Adipocyte (in vitro differentiated cells): ENCODE measurements around the gene TOR3A.

ENCODE experiments used
- DNase-seq: peaks from one replicate; pipeline ENCODE4 v3.0.0-alpha.2; 2015; ENCODE audit warnings: low read depth
- H3K27me3 ChIP-seq: replicated peaks from 2 replicates; pipeline ENCODE4 v1.7.0; 2013; ENCODE audit warnings: mild to moderate bottlenecking, low read length, moderate library complexity; ENCODE audit not compliant: control insufficient read depth, insufficient read depth
- H3K36me3 ChIP-seq: 2 replicates; pipeline ENCODE4 v1.7.0; 2013; ENCODE audit warnings: low read length, mild to moderate bottlenecking, moderate library complexity; ENCODE audit not compliant: control insufficient read depth, insufficient read depth, severe bottlenecking
- H3K4me1 ChIP-seq: 2 replicates; pipeline ENCODE4 v1.7.0; 2013; ENCODE audit warnings: mild to moderate bottlenecking, low read length, moderate library complexity; ENCODE audit not compliant: control insufficient read depth, insufficient read depth
- H3K4me3 ChIP-seq: 2 replicates; pipeline ENCODE4 v1.7.0; 2013; ENCODE audit warnings: mild to moderate bottlenecking, low read length, moderate library complexity
- H3K9ac ChIP-seq: 2 replicates; pipeline ENCODE4 v1.7.0; 2013; ENCODE audit warnings: mild to moderate bottlenecking, low read length, moderate library complexity
- H3K9me3 ChIP-seq: 2 replicates; pipeline ENCODE4 v1.7.0; 2013; ENCODE audit warnings: mild to moderate bottlenecking, low read length, moderate library complexity; ENCODE audit not compliant: control insufficient read depth

The TOR3A gene

DNA sequence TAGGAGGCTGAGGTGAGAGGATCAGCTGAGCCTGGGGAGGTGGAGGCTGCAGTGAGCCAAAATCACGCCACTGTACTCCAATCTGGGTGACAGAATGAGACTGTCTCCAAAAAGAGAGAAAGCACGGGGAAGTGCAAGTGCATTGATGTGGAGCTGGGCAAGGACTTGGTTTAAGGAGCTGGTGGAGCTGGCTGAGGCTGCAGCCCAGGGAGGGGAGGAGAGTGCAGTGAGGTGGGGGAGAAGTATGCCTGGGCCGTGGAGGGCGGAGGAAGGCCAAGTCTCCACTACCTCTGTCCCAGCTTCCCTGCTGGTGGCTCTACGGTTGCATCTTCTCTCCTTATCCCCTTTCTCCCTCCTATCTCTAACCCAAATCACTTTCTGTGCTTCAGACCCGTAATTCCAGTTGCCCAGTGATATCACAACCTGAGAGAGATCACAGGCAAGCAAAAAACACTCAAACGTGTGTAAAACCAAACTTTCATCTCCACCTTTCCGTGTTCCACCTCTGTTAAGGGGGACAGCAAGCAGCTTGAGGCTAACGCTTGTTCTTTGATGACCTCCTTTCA lies 11.1 kb downstream of the TOR3A start:
- H3K27me3 ChIP-seq: no peaks in the 10 kb centered on the region
- peaks cover 72% of the 10 kb centered on the region for H3K36me3 ChIP-seq
- H3K4me3 ChIP-seq: no peak overlapping the region
- no peak for DNase-seq
- H3K9ac ChIP-seq: no peak overlapping the region
- no peaks in the 10 kb centered on the region for H3K9me3 ChIP-seq
- H3K4me1 ChIP-seq: peaks cover 40% of the 10 kb centered on the region

DNA sequence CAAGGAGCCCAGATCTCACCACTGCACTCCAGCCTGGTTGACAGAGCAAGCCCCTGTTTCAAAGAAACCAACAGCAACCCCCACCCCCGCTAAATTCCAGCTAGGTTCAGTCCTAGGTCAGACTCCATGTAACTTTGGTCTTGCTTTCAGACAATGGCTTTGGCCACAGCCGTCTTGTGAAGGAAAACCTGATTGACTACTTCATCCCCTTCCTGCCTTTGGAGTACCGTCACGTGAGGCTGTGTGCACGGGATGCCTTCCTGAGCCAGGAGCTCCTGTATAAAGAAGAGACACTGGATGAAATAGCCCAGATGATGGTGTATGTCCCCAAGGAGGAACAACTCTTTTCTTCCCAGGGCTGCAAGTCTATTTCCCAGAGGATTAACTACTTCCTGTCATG lies 12.9 kb downstream of the TOR3A start:
- H3K36me3 ChIP-seq: peaks cover 73% of the 10 kb centered on the region
- H3K9me3 ChIP-seq: no peaks in the 10 kb centered on the region
- no peak overlapping the region for H3K4me3 ChIP-seq
- peaks cover 39% of the 10 kb centered on the region for H3K4me1 ChIP-seq
- no peak for DNase-seq
- no peaks in the 10 kb centered on the region for H3K27me3 ChIP-seq
- no peak overlapping the region for H3K9ac ChIP-seq

GRCh38 chr1:179095377-179095776 lies 13.5 kb downstream of the TOR3A start:
- H3K4me3 ChIP-seq: no peak overlapping the region
- peaks cover 76% of the 10 kb centered on the region for H3K36me3 ChIP-seq
- DNase-seq: no peak

DNA sequence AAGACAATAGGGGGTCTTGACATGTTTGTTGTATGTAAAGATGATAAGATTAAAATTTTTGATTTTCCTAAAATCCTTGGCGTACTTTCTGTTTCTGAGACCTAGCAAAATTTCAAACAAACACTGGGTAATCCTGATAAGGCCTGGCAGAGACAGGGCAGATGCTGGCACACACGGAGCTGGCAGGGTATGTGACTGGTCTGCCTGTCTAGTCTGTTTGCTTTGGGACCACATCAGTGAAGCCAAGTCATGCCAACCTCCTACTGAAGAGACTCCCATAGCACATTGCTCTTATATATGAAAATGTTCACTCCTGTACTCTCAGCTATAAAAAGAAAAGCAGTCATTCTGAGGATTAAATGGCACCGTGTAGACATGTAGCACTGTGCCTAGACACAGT lies 14.1 kb downstream of the TOR3A start:
- no peaks in the 10 kb centered on the region for H3K27me3 ChIP-seq
- H3K4me1 ChIP-seq: peaks cover 31% of the 10 kb centered on the region
- no peak overlapping the region for H3K9ac ChIP-seq
- no peak overlapping the region for H3K4me3 ChIP-seq
- H3K9me3 ChIP-seq: no peaks in the 10 kb centered on the region
- no peak for DNase-seq
- H3K36me3 ChIP-seq: peaks cover 77% of the 10 kb centered on the region

More at GRCh38 chr1:179095377-179095776, 13.5 kb downstream of the TOR3A start:
- H3K9ac ChIP-seq: no peak overlapping the region
- peaks cover 36% of the 10 kb centered on the region for H3K4me1 ChIP-seq
- no peaks in the 10 kb centered on the region for H3K27me3 ChIP-seq
- H3K9me3 ChIP-seq: no peaks in the 10 kb centered on the region

GRCh38 chr1:179099891-179100290 lies 18.0 kb downstream of the TOR3A start:
- Histone ChIP-seq H3K27me3 (no peaks in the 10 kb centered on the region), H3K4me1 (peaks cover 21% of the 10 kb centered on the region), H3K4me3 (no peak overlapping the region), H3K9me3 (no peaks in the 10 kb centered on the region), H3K9ac (no peak overlapping the region), H3K36me3 (peaks cover 73% of the 10 kb centered on the region)
- no peak for DNase-seq

- no peak for DNase-seq
- H3K9ac ChIP-seq: no peak overlapping the region
- H3K27me3 ChIP-seq: no peaks in the 10 kb centered on the region
- peaks cover 71% of the 10 kb centered on the region for H3K36me3 ChIP-seq
- peaks cover 26% of the 10 kb centered on the region for H3K4me1 ChIP-seq
- H3K4me3 ChIP-seq: no peak overlapping the region
- no peaks in the 10 kb centered on the region for H3K9me3 ChIP-seq
Measured at GRCh38 chr1:179101566-179101965, 19.7 kb downstream of the TOR3A start.

GRCh38 chr1:179103999-179104398 lies 22.1 kb downstream of the TOR3A start:
- no peak overlapping the region for H3K4me3 ChIP-seq
- H3K27me3 ChIP-seq: no peaks in the 10 kb centered on the region
- no peaks in the 10 kb centered on the region for H3K9me3 ChIP-seq
- peaks cover 75% of the 10 kb centered on the region for H3K36me3 ChIP-seq
- DNase-seq: no peak
- peaks cover 27% of the 10 kb centered on the region for H3K4me1 ChIP-seq
- H3K9ac ChIP-seq: no peak overlapping the region

DNA sequence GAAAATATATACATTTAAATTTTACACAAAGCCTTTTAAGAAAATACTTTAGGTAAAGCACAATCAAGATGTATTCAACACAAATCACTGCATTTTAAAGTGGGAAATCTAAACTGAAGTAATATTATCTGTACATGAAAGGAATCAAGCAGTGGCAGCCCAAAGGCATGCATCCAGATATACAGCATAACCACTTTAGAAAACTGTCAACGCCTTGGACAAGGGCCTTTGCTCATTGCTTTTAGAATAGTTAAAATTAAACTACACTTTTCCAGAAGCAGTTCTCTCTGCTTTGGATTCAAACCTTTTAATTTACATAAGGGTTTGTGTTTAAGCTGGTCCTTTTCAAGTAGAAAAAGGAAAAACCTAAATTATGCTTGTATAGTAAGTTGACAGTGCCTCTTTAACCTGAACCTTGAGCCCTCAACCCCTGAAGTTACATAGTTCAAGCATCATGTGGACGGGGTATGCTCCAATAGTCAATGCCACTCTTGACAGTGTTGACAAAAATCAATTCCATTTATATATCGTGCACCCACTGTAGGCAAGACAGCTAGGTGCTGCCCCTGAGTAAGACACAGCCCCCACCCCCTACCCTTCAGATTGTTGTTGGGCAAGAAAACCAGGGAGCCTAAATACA lies 22.9 kb downstream of the TOR3A start:
- no peak overlapping the region for H3K4me3 ChIP-seq
- no peak overlapping the region for H3K9ac ChIP-seq
- H3K27me3 ChIP-seq: no peaks in the 10 kb centered on the region
- H3K9me3 ChIP-seq: no peaks in the 10 kb centered on the region
- no peak for DNase-seq
- peaks cover 73% of the 10 kb centered on the region for H3K36me3 ChIP-seq
- peaks cover 23% of the 10 kb centered on the region for H3K4me1 ChIP-seq

DNA sequence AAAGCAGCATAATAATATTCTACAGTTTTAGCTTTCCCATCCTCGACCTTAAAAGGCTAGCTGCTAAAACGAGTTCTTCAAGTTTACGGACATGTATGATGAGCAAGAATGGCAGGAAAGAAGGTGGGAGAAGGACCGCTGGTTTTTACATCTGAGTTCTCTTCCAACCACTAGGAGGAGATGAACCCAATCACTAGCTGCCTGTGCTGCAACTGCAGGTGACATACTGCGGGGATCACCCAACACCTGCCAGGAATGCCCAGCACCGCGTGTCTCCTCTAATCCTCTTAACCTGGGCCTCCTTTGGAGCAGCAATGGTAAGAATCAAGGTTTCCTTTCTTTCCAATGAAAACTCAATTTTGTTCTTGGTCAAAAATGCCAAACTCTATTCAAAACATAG lies 23.5 kb downstream of the TOR3A start:
- Histone ChIP-seq H3K36me3 (peaks cover 74% of the 10 kb centered on the region), H3K9me3 (no peaks in the 10 kb centered on the region), H3K27me3 (no peaks in the 10 kb centered on the region), H3K9ac (no peak overlapping the region), H3K4me1 (peaks cover 21% of the 10 kb centered on the region), H3K4me3 (no peak overlapping the region)
- no peak for DNase-seq

- DNase-seq: no peak
- H3K4me1 ChIP-seq: peaks cover 14% of the 10 kb centered on the region
Measured at GRCh38 chr1:179107706-179108629, 26.1 kb downstream of the TOR3A start.

GRCh38 chr1:179108644-179109043 lies 26.8 kb downstream of the TOR3A start:
- Histone ChIP-seq H3K36me3 (peaks cover 94% of the 10 kb centered on the region), H3K9ac (no peak overlapping the region), H3K4me3 (no peak overlapping the region), H3K4me1 (peaks cover 14% of the 10 kb centered on the region), H3K27me3 (no peaks in the 10 kb centered on the region), H3K9me3 (no peaks in the 10 kb centered on the region)
- DNase-seq: no peak

More at GRCh38 chr1:179107706-179108629, 26.1 kb downstream of the TOR3A start:
- Histone ChIP-seq H3K27me3 (no peaks in the 10 kb centered on the region), H3K36me3 (peaks cover 91% of the 10 kb centered on the region), H3K4me3 (no peak overlapping the region), H3K9me3 (no peaks in the 10 kb centered on the region), H3K9ac (no peak overlapping the region)
